ENCODE results near the gene CYTH4.
A peak's percentile ranks its signal among the peaks of the same experiment; 100 is the strongest.

Gene CYTH4

DNA sequence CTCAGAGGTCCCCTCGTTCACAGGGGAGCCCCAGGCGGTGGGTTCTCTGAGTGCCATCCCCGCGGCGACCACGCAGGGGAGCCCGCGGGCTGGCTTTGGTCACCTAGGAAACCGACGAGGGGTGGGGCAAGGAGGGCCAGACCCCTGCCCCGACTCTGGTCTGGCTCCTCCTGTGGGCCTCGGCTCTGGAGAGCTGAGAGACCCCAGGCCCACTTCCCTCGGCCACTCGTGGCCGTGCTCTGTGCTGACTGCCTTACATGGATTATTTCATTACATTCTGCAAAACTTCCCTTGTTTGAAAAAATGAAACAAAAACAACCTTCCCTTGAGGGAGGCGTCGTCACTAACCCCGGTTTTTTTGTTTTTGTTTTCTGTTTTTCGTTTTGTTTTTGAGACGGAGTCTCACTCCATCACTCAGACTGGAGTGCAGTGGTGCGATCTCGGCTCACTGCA lies 15.1 kb upstream of the CYTH4 start:
- ChIA-PET CTCF (no interaction called here), POLR2A (interaction anchor here (1.0 to 1.1 kb wide), 2 partner anchors 8 to 14 kb away, joined by 3 read pairs; no protein-coding TSS in a partner anchor)
- TF ChIP-seq FOXA1 (IDR thresholded peaks at IDR 0.05), result no peak
- no peak for TF ChIP-seq BHLHE40 (IDR thresholded peaks at IDR 0.05; ENCODE audit: borderline replicate concordance)
- TF ChIP-seq FOXK2 (IDR thresholded peaks at IDR 0.05), result no peak
- TF ChIP-seq SUZ12 (IDR thresholded peaks at IDR 0.05), result no peak
- TF ChIP-seq CTBP1 (IDR thresholded peaks at IDR 0.05; ENCODE audit: borderline replicate concordance), result no peak
- TF ChIP-seq ELF4 (IDR thresholded peaks at IDR 0.05), result no peak
- TF ChIP-seq LEF1 (IDR thresholded peaks at IDR 0.05; ENCODE audit: borderline replicate concordance), result no peak
- no peak for TF ChIP-seq SP1 (IDR thresholded peaks at IDR 0.05)
- TF ChIP-seq, protein P1, sequence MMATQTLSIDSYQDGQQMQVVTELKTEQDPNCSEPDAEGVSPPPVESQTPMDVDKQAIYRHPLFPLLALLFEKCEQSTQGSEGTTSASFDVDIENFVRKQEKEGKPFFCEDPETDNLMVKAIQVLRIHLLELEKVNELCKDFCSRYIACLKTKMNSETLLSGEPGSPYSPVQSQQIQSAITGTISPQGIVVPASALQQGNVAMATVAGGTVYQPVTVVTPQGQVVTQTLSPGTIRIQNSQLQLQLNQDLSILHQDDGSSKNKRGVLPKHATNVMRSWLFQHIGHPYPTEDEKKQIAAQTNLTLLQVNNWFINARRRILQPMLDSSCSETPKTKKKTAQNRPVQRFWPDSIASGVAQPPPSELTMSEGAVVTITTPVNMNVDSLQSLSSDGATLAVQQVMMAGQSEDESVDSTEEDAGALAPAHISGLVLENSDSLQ (IDR thresholded peaks at IDR 0.05), result no peak
- TF ChIP-seq FOXM1 (IDR thresholded peaks at IDR 0.05; ENCODE audit: borderline replicate concordance), result no peak
- no peak for TF ChIP-seq NFRKB (IDR thresholded peaks at IDR 0.05)
- TF ChIP-seq ARNT (IDR thresholded peaks at IDR 0.05), result no peak
- no peak for TF ChIP-seq ZNF384 (IDR thresholded peaks at IDR 0.05)
- no peak for TF ChIP-seq TARDBP (IDR thresholded peaks at IDR 0.05)
- no peak for TF ChIP-seq L3MBTL2 (conservative IDR thresholded peaks at IDR 0.05)
- DNase-seq (ENCODE audit: extremely low spot score), result peak; percentile 87

DNA sequence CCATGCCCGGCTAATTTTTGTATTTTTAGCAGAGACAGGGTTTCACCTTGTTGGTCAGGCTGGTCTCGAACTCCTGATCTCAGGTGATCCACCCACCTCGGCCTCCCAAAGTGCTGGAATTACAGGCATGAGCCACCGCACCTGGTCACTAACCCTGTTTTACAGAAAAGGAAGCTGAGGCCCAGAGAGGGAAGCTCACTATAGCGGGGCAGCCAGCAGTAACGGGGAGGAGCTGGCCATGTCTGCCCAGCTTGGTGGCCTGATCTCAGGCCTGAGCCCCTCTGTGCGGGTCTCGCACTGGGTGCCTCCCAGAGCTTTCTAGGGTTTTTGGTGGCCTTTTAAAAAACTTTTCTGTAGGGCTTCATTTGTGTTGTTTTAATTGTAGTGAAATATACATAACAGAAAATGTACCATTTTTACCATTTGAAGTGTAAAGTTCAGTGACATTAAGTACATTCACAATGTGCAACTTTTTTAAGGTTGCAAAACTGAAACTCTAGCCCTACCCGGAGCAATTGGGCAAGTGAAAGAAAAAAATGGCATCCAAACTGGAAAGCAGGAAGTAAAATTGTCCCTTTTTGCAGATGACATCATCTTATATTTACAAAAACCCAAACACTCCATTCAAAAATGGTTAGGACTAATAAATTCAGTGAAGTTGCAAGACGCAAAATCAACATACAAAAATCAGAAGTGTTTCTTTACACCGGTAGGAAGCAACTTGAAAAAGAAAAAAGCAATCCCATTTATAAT lies 14.5 kb upstream of the CYTH4 start:
- DNase-seq (ENCODE audit: extremely low spot score), result no peak
- ChIA-PET POLR2A (interaction anchor here (1.0 to 1.1 kb wide), 2 partner anchors 9 to 15 kb away, joined by 3 read pairs; no protein-coding TSS in a partner anchor), CTCF (interaction anchor here (1.0 kb wide), 1 partner anchor 9 kb away, joined by 3 read pairs; no protein-coding TSS in a partner anchor)
- TF ChIP-seq BHLHE40 (IDR thresholded peaks at IDR 0.05; ENCODE audit: borderline replicate concordance) (no peak), LEF1 (IDR thresholded peaks at IDR 0.05; ENCODE audit: borderline replicate concordance) (no peak), SP1 (IDR thresholded peaks at IDR 0.05) (no peak)

DNA sequence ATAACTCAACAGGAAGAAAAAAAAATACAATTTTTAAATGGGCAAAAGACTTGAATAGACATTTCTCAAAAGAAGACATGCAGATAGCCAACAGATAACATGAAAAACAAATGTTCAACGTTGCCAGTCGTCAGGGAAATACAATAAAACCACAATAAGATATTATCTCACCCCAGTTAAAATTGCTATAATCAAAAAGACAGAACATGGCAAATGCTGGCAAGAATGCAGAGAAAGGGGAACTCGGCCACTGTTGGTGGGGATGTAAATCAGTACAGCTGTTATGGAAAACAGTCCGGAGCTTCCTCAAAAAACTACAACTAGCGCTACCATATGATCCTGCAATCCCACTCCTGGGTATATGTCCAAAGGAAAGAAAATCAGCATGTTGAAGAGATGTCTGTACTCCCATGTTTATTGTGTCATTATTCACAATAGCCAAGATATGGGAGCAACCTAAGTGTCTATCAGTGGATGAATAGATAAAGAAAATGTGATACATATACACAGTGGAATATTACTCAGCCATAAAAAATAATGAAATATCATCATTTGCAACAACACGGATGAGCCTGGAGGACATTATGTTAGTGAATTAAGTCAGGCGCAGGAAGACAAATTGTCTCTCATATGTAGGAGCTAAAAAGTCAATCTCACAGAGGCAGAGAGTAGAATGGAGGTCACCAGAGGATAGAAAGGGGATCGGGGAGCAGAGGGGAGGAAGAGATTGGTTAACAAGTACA lies 12.2 kb upstream of the CYTH4 start:
- POLR2A ChIA-PET, result no interaction called here
- DNase-seq (ENCODE audit: extremely low spot score), result no peak
- TF ChIP-seq SUZ12 (IDR thresholded peaks at IDR 0.05) (no peak), NFRKB (IDR thresholded peaks at IDR 0.05) (no peak), LEF1 (IDR thresholded peaks at IDR 0.05; ENCODE audit: borderline replicate concordance) (no peak), TARDBP (IDR thresholded peaks at IDR 0.05) (no peak), HDGF (IDR thresholded peaks at IDR 0.05; ENCODE audit: borderline replicate concordance) (no peak), BHLHE40 (IDR thresholded peaks at IDR 0.05; ENCODE audit: borderline replicate concordance) (no peak), ELF4 (IDR thresholded peaks at IDR 0.05) (no peak), ZNF384 (IDR thresholded peaks at IDR 0.05) (no peak), ARNT (IDR thresholded peaks at IDR 0.05) (no peak), FOXA1 (IDR thresholded peaks at IDR 0.05) (no peak), L3MBTL2 (conservative IDR thresholded peaks at IDR 0.05) (no peak), FOXM1 (IDR thresholded peaks at IDR 0.05; ENCODE audit: borderline replicate concordance) (no peak), SP1 (IDR thresholded peaks at IDR 0.05) (no peak), FOXK2 (IDR thresholded peaks at IDR 0.05) (no peak)
- TF ChIP-seq, protein P1 (IDR thresholded peaks at IDR 0.05), result no peak
- CTCF ChIA-PET, result interaction anchor here (0.7 to 3.1 kb wide), 2 partner anchors 10 to 18 kb away, joined by 4 to 13 read pairs; no protein-coding TSS in a partner anchor

DNA sequence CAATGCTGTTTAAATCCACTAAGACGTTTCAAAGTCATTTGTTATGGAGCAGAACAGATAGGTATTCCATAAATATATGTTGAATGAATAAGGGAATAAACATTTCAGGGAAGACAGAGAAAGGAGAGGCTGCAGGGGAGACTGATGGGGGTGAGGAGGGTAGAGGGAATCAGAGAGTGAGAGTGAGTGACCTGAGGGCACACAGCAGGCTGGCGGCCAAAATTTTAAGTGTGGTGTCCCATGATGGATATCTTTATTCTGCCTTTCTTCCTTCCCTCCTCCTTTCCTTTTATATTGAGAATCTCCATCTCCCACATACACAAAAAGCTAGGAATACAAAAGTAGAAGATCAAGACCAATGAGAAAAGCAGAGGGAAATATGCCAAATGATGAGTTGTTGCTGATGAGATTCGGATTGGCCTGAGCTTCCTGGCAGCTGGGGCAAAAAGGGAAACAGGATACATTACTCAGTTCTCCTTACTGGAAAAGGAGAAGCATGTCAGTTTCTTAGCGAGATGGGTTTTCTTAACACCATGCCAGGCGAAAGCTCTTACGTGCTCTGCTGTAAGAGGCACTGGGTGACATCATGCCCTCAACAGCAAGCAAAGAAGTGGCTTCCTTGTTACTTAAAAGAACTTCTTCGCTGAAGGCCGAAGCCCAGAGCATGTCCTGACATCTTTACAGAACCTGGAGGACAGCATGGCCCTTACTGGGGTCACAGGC lies 11.2 kb upstream of the CYTH4 start:
- ChIA-PET POLR2A (no interaction called here), CTCF (interaction anchor here (3.1 kb wide), 1 partner anchor 11 kb away, joined by 13 read pairs; no protein-coding TSS in a partner anchor)
- DNase-seq (ENCODE audit: extremely low spot score), result no peak
- TF ChIP-seq FOXA1 (IDR thresholded peaks at IDR 0.05), result no peak
- TF ChIP-seq SUZ12 (IDR thresholded peaks at IDR 0.05), result no peak
- no peak for TF ChIP-seq LEF1 (IDR thresholded peaks at IDR 0.05; ENCODE audit: borderline replicate concordance)
- TF ChIP-seq BHLHE40 (IDR thresholded peaks at IDR 0.05; ENCODE audit: borderline replicate concordance), result no peak
- TF ChIP-seq CTBP1 (IDR thresholded peaks at IDR 0.05; ENCODE audit: borderline replicate concordance), result no peak
- TF ChIP-seq TARDBP (IDR thresholded peaks at IDR 0.05), result no peak
- TF ChIP-seq, protein P1 (IDR thresholded peaks at IDR 0.05), result no peak
- TF ChIP-seq L3MBTL2 (conservative IDR thresholded peaks at IDR 0.05), result no peak
- no peak for TF ChIP-seq FOXM1 (IDR thresholded peaks at IDR 0.05; ENCODE audit: borderline replicate concordance)
- no peak for TF ChIP-seq NFRKB (IDR thresholded peaks at IDR 0.05)
- no peak for TF ChIP-seq SP1 (IDR thresholded peaks at IDR 0.05)
- no peak for TF ChIP-seq HDGF (IDR thresholded peaks at IDR 0.05; ENCODE audit: borderline replicate concordance)
- no peak for TF ChIP-seq ZNF384 (IDR thresholded peaks at IDR 0.05)
- no peak for TF ChIP-seq ARNT (IDR thresholded peaks at IDR 0.05)
- no peak for TF ChIP-seq ELF4 (IDR thresholded peaks at IDR 0.05)
- no peak for TF ChIP-seq FOXK2 (IDR thresholded peaks at IDR 0.05)
